HepG2 (cell line): ENCODE results near the gene H6PD. TPM values are rescaled to one million over a fixed set of nuclear protein-coding genes. Genes with fewer than 3 reads are reported as not detected.

Experiments
- ARNT2 ChIP-seq: sonication (generic); formaldehyde crosslinking; IDR thresholded peaks from 2 replicates; pipeline ENCODE4 v1.8.0; 2022; ENCODE audit warnings: mild to moderate bottlenecking, low read depth, missing genetic modification reagents, moderate library complexity
- BRD4 ChIP-seq: sonication (generic); formaldehyde crosslinking; IDR thresholded peaks from 2 replicates; pipeline ENCODE4 v1.4.0; 2020; ENCODE audit warnings: missing genetic modification reagents
- DR1 ChIP-seq: sonication (generic); formaldehyde crosslinking; IDR thresholded peaks from 2 replicates; pipeline ENCODE4 v1.8.0; 2021; ENCODE audit warnings: mild to moderate bottlenecking, missing genetic modification reagents, inconsistent platforms
- GFI1 ChIP-seq: sonication (generic); formaldehyde crosslinking; IDR thresholded peaks from 2 replicates; pipeline ENCODE4 v1.5.0; 2020; ENCODE audit warnings: missing genetic modification reagents, mild to moderate bottlenecking, borderline replicate concordance
- SIN3B ChIP-seq: fragments of 150-350 bp; IDR thresholded peaks from 2 replicates; pipeline ENCODE4 v1.6.1; 2014; ENCODE audit warnings: low read length
- SSRP1 ChIP-seq: IDR thresholded peaks from 2 replicates; pipeline ENCODE4 v1.6.1; 2016; ENCODE audit warnings: control low read depth
- ZNF256 ChIP-seq: sonication (generic); formaldehyde crosslinking; conservative IDR thresholded peaks from 2 replicates; pipeline ENCODE4 v1.4.0; 2020; ENCODE audit warnings: missing genetic modification reagents
- ZNF326 ChIP-seq: sonication (generic); formaldehyde crosslinking; IDR thresholded peaks from 2 replicates; pipeline ENCODE4 v1.4.0; 2020; ENCODE audit warnings: missing genetic modification reagents, borderline replicate concordance
- ZNF629 ChIP-seq: sonication (generic); formaldehyde crosslinking; conservative IDR thresholded peaks from 2 replicates; pipeline ENCODE4 v1.5.0; 2020; ENCODE audit warnings: missing genetic modification reagents
- ZSCAN21 ChIP-seq: sonication (generic); formaldehyde crosslinking; IDR thresholded peaks from 2 replicates; pipeline ENCODE4 v1.8.0; 2022; ENCODE audit warnings: mild to moderate bottlenecking, missing genetic modification reagents, moderate library complexity, borderline replicate concordance
- polyA plus RNA-seq, 8 experiments: library from polyadenylated mRNA; depleted of rRNA in 3 of 8; stranded (reverse) in 7 of 8; unstranded in 1 of 8; fragments of >200 nt; fragmentation: Illumina TruSeq in 4 of 8; extraction: Trizol in 4 of 8; gene quantifications; 2 replicates each; pipeline versions ENCODE4 v1.2.1 to v1.2.3, GENCODE V29; 2011 to 2016; ENCODE audit warnings: low read depth in 4 of 8, missing spikeins in 1 of 8, mixed read lengths in 1 of 8; ENCODE audit not compliant: insufficient read depth in 1 of 8
- total RNA-seq, 5 experiments: library from RNA; depleted of rRNA; stranded (reverse); fragments of >200 nt; fragmentation: Illumina TruSeq; extraction: Trizol; gene quantifications; 2 replicates each; pipeline ENCODE4 v1.2.3, GENCODE V29; 2016; ENCODE audit warnings: low read depth in 1 of 5
- TF ChIP-seq, protein P1 (sequence below): sonication (generic); formaldehyde crosslinking; IDR thresholded peaks from 2 replicates; pipeline ENCODE4 v1.8.1; 2023; ENCODE audit warnings: mild to moderate bottlenecking, moderate library complexity, missing genetic modification reagents
- TF ChIP-seq, protein P2 (sequence below): sonication (generic); formaldehyde crosslinking; IDR thresholded peaks from 2 replicates; pipeline ENCODE4 v1.5.0; 2020; ENCODE audit warnings: mild to moderate bottlenecking, missing genetic modification reagents
- TF ChIP-seq, protein P3 (sequence below): sonication (generic); formaldehyde crosslinking; IDR thresholded peaks from 2 replicates; pipeline ENCODE4 v1.4.0; 2020; ENCODE audit warnings: missing genetic modification reagents

Gene H6PD
- total and polyA plus RNA-seq, 2 of the 13 experiments (the other 11 are each of a cell fraction or from before 2014, with no cell fraction given): 9.3 to 14.1 TPM

DNA sequence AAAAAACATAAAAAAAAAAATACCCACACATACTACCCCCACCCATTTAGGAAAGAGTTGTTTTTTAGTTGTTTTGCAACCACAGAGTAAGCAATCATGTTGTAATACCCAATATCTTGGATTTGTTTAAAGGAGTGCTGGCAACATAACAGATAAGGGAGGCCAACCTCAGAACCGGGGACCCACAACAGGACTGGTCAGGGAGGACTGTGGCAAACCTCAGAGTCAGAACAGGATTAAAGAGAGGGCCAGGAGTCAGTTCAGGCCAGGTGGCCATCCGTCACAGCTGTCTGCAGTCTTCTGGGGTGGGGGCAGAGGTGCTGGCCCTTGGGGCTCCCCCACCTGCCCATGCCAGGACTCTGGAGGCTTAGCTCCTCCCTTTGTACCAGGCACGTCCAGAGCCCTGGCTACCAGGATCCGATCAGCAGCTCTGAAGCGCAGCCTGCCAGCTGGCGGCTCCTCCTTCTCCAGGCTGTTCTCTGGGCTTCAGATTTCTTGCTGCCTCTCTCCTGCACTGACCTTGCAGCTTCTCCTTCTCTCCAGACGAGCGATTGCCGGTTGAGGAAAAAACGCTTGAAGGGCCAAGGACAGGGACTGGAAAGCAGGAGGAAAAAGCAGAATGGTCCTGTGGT is 7.9 kb downstream of the H6PD start (continued):
- TF ChIP-seq ARNT2 (CRISPR knock-in tag) (0 out of 2 replicates have a peak, but pooled peaks have one; percentile 43), ZNF326 (CRISPR knock-in tag) (no peak), SIN3B (no peak), ZNF256 (CRISPR knock-in tag) (no peak), ZNF629 (CRISPR knock-in tag) (no peak), GFI1 (CRISPR knock-in tag) (peak; percentile 21; the same call in 1 of the 2 replicates), ZSCAN21 (CRISPR knock-in tag) (no peak), BRD4 (no peak), SSRP1 (CRISPR knock-in tag) (0 out of 2 replicates have a peak, but pooled peaks have one; percentile 74), DR1 (CRISPR knock-in tag) (no peak)
- TF ChIP-seq, protein P1, sequence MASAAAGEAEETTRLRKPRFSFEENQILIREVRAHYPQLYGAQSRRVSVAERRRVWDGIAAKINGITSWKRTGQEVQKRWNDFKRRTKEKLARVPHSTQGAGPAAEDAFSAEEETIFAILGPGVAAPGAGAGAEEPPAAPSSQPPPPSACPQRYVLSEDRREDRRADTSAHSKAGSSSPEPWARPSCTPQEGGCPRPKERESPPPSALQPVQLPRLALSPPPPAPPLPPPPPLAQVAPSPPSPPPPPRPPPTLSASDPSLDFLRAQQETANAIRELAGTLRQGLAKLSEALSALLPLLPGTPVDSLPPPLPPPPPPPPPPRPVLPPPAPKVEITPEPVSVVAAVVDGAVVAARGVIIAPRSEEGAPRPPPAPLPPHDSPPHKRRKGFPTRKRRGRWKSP (CRISPR knock-in tag): no peak
- TF ChIP-seq, protein P2, sequence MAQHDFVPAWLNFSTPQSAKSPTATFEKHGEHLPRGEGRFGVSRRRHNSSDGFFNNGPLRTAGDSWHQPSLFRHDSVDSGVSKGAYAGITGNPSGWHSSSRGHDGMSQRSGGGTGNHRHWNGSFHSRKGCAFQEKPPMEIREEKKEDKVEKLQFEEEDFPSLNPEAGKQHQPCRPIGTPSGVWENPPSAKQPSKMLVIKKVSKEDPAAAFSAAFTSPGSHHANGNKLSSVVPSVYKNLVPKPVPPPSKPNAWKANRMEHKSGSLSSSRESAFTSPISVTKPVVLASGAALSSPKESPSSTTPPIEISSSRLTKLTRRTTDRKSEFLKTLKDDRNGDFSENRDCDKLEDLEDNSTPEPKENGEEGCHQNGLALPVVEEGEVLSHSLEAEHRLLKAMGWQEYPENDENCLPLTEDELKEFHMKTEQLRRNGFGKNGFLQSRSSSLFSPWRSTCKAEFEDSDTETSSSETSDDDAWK: no peak
- TF ChIP-seq, protein P3, sequence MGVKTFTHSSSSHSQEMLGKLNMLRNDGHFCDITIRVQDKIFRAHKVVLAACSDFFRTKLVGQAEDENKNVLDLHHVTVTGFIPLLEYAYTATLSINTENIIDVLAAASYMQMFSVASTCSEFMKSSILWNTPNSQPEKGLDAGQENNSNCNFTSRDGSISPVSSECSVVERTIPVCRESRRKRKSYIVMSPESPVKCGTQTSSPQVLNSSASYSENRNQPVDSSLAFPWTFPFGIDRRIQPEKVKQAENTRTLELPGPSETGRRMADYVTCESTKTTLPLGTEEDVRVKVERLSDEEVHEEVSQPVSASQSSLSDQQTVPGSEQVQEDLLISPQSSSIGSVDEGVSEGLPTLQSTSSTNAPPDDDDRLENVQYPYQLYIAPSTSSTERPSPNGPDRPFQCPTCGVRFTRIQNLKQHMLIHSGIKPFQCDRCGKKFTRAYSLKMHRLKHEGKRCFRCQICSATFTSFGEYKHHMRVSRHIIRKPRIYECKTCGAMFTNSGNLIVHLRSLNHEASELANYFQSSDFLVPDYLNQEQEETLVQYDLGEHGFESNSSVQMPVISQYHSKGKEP (CRISPR knock-in tag): no peak
